Measurements from ENCODE around the gene GAMT. TPM values are rescaled to one million over a fixed set of nuclear protein-coding genes. Genes with fewer than 3 reads are reported as not detected.

GAMT gene
- total RNA-seq, 2 experiments from 2014 or later: 21.0 to 21.1 TPM

- CTCF ChIA-PET: interaction anchor here (0.6 to 2.1 kb wide), 10 partner anchors 11 to 162 kb away, joined by 3 to 9 read pairs (median 4); no protein-coding TSS in a partner anchor
- DNase-seq: peak; percentile 95
- H3K4me3 Mint-ChIP-seq: peak within 1 kb of the TSS; percentile 80
- POLR2A ChIA-PET: interaction anchor here (0.8 to 1.2 kb wide), 3 partner anchors 26 to 114 kb away, joined by 3 to 5 read pairs (median 3); partner anchors contain the start of gene CIRBP
- peaks cover 7% of the 10 kb centered on the region for H3K36me3 Mint-ChIP-seq
- peaks cover 3% of the 10 kb centered on the region for H3K9me3 Mint-ChIP-seq
- intact Hi-C loops (cut with micrococcal nuclease): loop anchor here (1.0 to 5.0 kb wide), 5 partner anchors 24 to 134 kb away; partner anchors contain the start of genes C19orf25, DAZAP1 and FAM174C
- H3K4me1 Mint-ChIP-seq (ENCODE audit: low read depth): peaks cover 23% of the 10 kb centered on the region
- H3K27ac Mint-ChIP-seq: peak within 1 kb of the TSS; percentile 97
- H3K27me3 Mint-ChIP-seq: peaks cover 4% of the 10 kb centered on the region
Measured at GRCh38 chr19:1383312-1384084, 17.8 kb downstream of the GAMT start, which contains the start of gene NDUFS7. Gene NDUFS7 (plus strand): TSS chr19:1383907. CDS start chr19:1383927, 20 bp downstream.

GRCh38 chr19:1383017-1383311 lies 18.4 kb downstream of the GAMT start:
- CTCF ChIA-PET: interaction anchor here (0.6 to 2.1 kb wide), 9 partner anchors 10 to 163 kb away, joined by 3 to 9 read pairs (median 3); no protein-coding TSS in a partner anchor
- Mint-ChIP-seq H3K4me1 (ENCODE audit: low read depth) (peaks cover 21% of the 10 kb centered on the region), H3K9me3 (peaks cover 3% of the 10 kb centered on the region), H3K27me3 (peaks cover 4% of the 10 kb centered on the region), H3K27ac (peak overlapping the region; percentile 97), H3K4me3 (peak overlapping the region; percentile 80), H3K36me3 (peaks cover 4% of the 10 kb centered on the region)
- intact Hi-C loops (cut with micrococcal nuclease): loop anchor here (1.0 to 5.0 kb wide), 5 partner anchors 24 to 134 kb away; partner anchors contain the start of genes C19orf25, DAZAP1 and FAM174C
- POLR2A ChIA-PET: interaction anchor here (0.8 to 1.2 kb wide), 3 partner anchors 26 to 114 kb away, joined by 3 to 5 read pairs (median 3); partner anchors contain the start of gene CIRBP
- no peak for DNase-seq

- CTCF ChIA-PET: interaction anchor here (1.5 to 2.1 kb wide), 2 partner anchors 18 to 103 kb away, joined by 3 to 9 read pairs; no protein-coding TSS in a partner anchor
Measured at GRCh38 chr19:1382250-1382649, 19.1 kb downstream of the GAMT start.

GRCh38 chr19:1379961-1380489 lies 21.3 kb downstream of the GAMT start:
- DNase-seq: no peak
- Mint-ChIP-seq H3K4me3 (no peak overlapping the region), H3K4me1 (ENCODE audit: low read depth) (peaks cover 14% of the 10 kb centered on the region), H3K27ac (no peak overlapping the region), H3K9me3 (peaks cover 3% of the 10 kb centered on the region), H3K36me3 (peaks cover 4% of the 10 kb centered on the region), H3K27me3 (peaks cover 4% of the 10 kb centered on the region)
- intact Hi-C loops (cut with micrococcal nuclease): loop anchor here (5.0 kb wide), 1 partner anchor 103 kb away; the partner anchor contains the start of gene FAM174C
- ChIA-PET CTCF (no interaction called here), POLR2A (no interaction called here)

More at GRCh38 chr19:1382250-1382649, 19.1 kb downstream of the GAMT start:
- Mint-ChIP-seq H3K27ac (no peak overlapping the region), H3K4me1 (ENCODE audit: low read depth) (peaks cover 21% of the 10 kb centered on the region), H3K9me3 (peaks cover 3% of the 10 kb centered on the region), H3K4me3 (no peak overlapping the region), H3K27me3 (peaks cover 4% of the 10 kb centered on the region), H3K36me3 (peaks cover 4% of the 10 kb centered on the region)
- intact Hi-C loops (cut with micrococcal nuclease): loop anchor here (5.0 kb wide), 1 partner anchor 105 kb away; the partner anchor contains the start of gene FAM174C
- DNase-seq: no peak
- POLR2A ChIA-PET: interaction anchor here (1.2 kb wide), 1 partner anchor 111 kb away, joined by 3 read pairs; no protein-coding TSS in a partner anchor

GRCh38 chr19:1379126-1379905 lies 22.0 kb downstream of the GAMT start:
- POLR2A ChIA-PET: no interaction called here
- CTCF ChIA-PET: no interaction called here

GRCh38 chr19:1377965-1378785 lies 23.2 kb downstream of the GAMT start:
- peaks cover 4% of the 10 kb centered on the region for H3K4me1 Mint-ChIP-seq (ENCODE audit: low read depth)
- no peaks in the 10 kb centered on the region for H3K9me3 Mint-ChIP-seq
- POLR2A ChIA-PET: no interaction called here
- H3K4me3 Mint-ChIP-seq: no peak overlapping the region
- intact Hi-C loops (cut with micrococcal nuclease): no loop called here
- no peak overlapping the region for H3K27ac Mint-ChIP-seq
- CTCF ChIA-PET: no interaction called here
- DNase-seq: no peak
- no peaks in the 10 kb centered on the region for H3K27me3 Mint-ChIP-seq
- H3K36me3 Mint-ChIP-seq: peaks cover 11% of the 10 kb centered on the region

More at GRCh38 chr19:1379126-1379905, 22.0 kb downstream of the GAMT start:
- intact Hi-C loops (cut with micrococcal nuclease): no loop called here
- peaks cover 4% of the 10 kb centered on the region for H3K27me3 Mint-ChIP-seq
- no peak overlapping the region for H3K4me3 Mint-ChIP-seq
- peaks cover 3% of the 10 kb centered on the region for H3K9me3 Mint-ChIP-seq
- peaks cover 7% of the 10 kb centered on the region for H3K4me1 Mint-ChIP-seq (ENCODE audit: low read depth)
- H3K27ac Mint-ChIP-seq: no peak overlapping the region
- no peak for DNase-seq
- peaks cover 7% of the 10 kb centered on the region for H3K36me3 Mint-ChIP-seq

GRCh38 chr19:1377176-1377964 lies 24.0 kb downstream of the GAMT start:
- peaks cover 14% of the 10 kb centered on the region for H3K36me3 Mint-ChIP-seq
- CTCF ChIA-PET: no interaction called here
- H3K4me1 Mint-ChIP-seq (ENCODE audit: low read depth): no peaks in the 10 kb centered on the region
- H3K4me3 Mint-ChIP-seq: no peak overlapping the region
- POLR2A ChIA-PET: no interaction called here
- no peak for DNase-seq
- intact Hi-C loops (cut with micrococcal nuclease): no loop called here
- no peak overlapping the region for H3K27ac Mint-ChIP-seq
- no peaks in the 10 kb centered on the region for H3K27me3 Mint-ChIP-seq
- H3K9me3 Mint-ChIP-seq: no peaks in the 10 kb centered on the region

- no peak for DNase-seq
- ChIA-PET POLR2A (interaction anchor here (0.8 kb wide), 1 partner anchor 27 kb away, joined by 3 read pairs; no protein-coding TSS in a partner anchor), CTCF (no interaction called here)
- Mint-ChIP-seq H3K9me3 (no peaks in the 10 kb centered on the region), H3K4me3 (no peak overlapping the region), H3K4me1 (ENCODE audit: low read depth) (no peaks in the 10 kb centered on the region), H3K36me3 (peaks cover 14% of the 10 kb centered on the region), H3K27ac (no peak overlapping the region), H3K27me3 (no peaks in the 10 kb centered on the region)
- intact Hi-C loops (cut with micrococcal nuclease): no loop called here
Measured at GRCh38 chr19:1376415-1376805, 24.9 kb downstream of the GAMT start.

- Mint-ChIP-seq H3K4me1 (ENCODE audit: low read depth) (no peaks in the 10 kb centered on the region), H3K36me3 (peaks cover 14% of the 10 kb centered on the region), H3K27ac (no peak overlapping the region), H3K27me3 (no peaks in the 10 kb centered on the region), H3K4me3 (no peak overlapping the region), H3K9me3 (no peaks in the 10 kb centered on the region)
- no peak for DNase-seq
- intact Hi-C loops (cut with micrococcal nuclease): no loop called here
- ChIA-PET POLR2A (no interaction called here), CTCF (no interaction called here)
Measured at GRCh38 chr19:1374250-1374577, 27.1 kb downstream of the GAMT start.

GRCh38 chr19:1373534-1374249 lies 27.6 kb downstream of the GAMT start:
- Mint-ChIP-seq H3K9me3 (no peaks in the 10 kb centered on the region), H3K27ac (no peak overlapping the region), H3K4me3 (no peak overlapping the region), H3K36me3 (peaks cover 14% of the 10 kb centered on the region), H3K27me3 (no peaks in the 10 kb centered on the region), H3K4me1 (ENCODE audit: low read depth) (no peaks in the 10 kb centered on the region)
- ChIA-PET CTCF (interaction anchor here (0.9 to 3.7 kb wide), 3 partner anchors 9 to 93 kb away, joined by 3 to 22 read pairs (median 6); partner anchors contain the start of gene NDUFS7), POLR2A (no interaction called here)
- no peak for DNase-seq
- intact Hi-C loops (cut with micrococcal nuclease): no loop called here
